HG02798 (cell line): ENCODE results near the gene RFPL1.
A peak's percentile ranks its signal among the peaks of the same experiment; 100 is the strongest.

Experiments
- ATAC-seq: cut with Tn5 transposase; IDR thresholded peaks from one replicate; pipeline ENCODE4 v1.9.1; 2021; ENCODE audit warnings: mild to moderate bottlenecking; ENCODE audit not compliant: unreplicated experiment, poor library complexity

Gene RFPL1

DNA sequence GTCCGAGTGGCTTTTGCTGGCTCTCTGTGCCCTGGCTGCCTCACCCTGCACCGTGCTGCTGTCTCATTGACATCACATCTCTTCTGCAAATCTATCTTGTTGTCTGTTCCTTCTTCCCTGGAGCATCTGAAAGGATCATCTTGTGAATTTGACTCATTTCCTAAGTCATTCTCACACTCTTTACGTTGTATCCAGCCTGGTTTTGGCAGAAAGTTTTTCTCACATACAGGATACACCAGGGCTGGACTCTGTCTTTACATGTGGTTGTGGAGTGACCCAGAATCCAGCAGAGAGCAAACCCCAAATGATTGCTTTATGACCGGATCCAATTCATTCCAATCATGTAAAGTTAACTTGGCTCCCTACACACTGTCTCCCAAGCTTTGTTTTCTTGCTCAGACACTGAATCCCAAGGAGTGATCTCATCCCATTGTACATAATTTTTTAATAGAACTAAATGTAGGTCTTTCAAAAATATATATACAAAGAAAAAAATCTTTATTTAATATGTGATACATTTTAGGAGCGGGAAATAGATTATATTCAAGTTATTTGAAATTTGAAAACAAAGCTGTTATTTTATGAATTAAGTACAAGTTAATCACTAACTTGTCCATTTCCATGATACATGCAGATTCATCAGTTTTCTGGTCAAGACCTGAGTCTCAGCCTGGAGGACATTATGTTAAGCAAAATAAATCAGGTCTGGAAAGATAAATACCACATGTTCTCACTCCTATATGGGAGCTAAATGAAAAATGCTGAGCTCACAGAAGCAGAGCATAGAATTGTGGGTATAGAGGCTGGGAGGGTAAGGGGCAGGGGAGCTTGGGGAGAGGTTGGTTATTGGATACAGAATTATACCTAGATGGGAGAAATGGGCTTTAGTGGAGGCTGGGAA, 2.9 kb upstream of the RFPL1 start:
- ATAC-seq: no peak

DNA sequence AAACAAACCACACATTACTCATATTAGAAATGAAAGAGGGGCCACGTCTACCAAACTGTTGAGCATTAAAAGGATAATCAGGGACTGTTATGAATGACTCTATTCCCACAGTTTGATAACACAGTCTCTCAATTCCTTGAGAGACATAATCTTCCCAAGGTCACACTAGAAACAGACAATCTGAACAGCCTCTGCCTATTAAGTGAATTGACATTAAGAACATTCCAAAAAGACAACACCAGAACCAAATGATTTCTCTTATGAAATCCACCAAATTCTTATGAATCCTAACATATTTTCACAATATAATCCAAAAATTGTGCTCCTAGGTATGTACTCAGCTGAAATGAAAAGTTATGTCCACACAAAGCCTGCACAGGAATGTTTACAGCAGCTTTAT, 4.6 kb downstream of the RFPL1 start:
- ATAC-seq: no peak

- no peak for ATAC-seq
Observed at GRCh38 chr22:29443452-29443851, 5.1 kb downstream of the RFPL1 start.

DNA sequence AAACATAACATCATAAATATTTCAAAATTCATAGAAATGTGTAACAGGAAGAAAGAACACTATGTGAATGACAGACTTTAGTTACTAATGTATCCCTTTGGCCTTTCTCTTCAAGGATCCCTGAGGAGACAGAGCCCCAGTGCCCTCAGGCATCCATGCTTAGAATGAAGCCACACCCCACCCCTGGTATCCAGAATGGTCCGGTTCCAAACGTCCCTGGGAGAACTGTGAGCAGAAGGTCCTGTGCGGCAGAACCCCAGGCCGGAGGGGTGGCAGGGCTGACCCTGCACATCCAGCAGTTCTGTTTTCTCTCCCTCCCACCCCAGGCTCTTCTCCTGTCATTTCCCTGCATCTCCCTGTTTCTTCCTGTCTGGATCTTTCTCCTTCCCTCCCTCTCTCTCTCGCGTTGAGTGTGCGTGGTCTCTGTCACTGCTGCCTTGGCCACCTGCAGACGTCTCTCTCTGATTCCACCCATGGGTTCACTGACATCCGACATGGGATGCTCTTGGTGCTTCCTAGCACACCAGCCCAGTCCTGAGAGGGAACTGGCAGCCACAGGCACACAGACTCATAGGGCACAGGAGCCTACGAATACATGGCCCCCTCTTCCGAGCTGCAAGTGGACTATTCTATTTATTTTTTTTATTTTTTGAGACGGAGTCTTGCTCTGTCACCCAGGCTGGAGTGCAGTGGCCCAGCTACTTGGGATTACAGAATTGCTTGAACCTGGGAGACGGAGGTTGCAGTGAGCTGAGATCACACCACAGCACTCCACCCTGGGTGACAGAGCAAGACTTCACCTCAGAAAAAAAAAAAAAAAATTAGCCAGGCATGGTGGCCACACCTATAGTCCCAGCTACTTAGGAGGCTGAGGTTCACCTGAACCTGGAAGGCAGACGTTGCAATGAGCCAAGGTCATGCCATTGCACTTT, 5.7 kb downstream of the RFPL1 start:
- ATAC-seq: no peak

GRCh38 chr22:29445508-29445907, 7.1 kb downstream of the RFPL1 start:
- no peak for ATAC-seq

DNA sequence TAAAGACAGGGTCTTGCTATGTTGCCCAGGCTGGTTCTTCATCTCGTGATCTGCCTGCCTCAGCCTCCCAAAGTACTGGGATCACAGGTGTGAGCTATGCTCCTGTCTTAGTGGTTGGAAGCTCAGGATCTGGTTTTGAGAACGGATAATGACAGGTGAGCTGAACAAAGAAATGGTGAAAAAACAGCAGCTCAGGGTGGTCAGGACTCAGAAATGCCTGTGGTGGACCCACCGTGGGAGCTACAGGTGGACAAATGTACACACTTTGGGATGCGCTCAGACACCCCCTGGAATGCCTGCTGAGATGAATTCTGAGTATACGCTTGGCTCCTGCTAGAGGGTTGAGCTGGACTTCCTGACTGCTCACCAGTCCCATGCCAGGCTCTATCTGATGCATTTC, 9.5 kb downstream of the RFPL1 start:
- ATAC-seq: no peak

DNA sequence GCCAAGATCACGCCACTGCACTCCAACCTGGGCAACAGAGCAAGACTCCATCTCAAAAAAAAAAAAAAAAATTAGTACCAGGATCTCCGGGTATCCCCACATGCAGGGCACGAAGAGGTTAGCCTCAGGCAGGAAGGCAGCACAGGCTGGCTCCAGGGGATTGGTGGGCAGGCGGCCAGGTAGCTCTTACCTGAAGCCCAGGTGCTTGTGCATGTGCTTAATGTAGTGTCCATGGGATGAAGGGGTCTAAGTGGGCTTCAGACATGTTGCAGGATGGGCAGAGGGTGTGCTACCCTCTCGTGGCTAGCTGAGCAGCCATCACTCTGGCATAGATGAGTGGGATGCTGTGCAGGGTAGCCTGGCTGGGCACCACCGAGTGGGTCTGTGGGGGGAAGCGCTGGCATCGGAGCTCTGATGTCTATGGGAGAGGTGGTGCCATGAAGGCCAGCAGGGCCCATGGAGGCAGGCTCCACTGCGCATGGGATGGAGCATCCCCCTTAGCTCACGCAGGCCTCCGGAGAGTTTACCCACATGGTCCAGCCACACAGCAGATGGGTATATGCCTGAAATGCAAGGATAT, 11.0 kb downstream of the RFPL1 start:
- ATAC-seq: no peak

DNA sequence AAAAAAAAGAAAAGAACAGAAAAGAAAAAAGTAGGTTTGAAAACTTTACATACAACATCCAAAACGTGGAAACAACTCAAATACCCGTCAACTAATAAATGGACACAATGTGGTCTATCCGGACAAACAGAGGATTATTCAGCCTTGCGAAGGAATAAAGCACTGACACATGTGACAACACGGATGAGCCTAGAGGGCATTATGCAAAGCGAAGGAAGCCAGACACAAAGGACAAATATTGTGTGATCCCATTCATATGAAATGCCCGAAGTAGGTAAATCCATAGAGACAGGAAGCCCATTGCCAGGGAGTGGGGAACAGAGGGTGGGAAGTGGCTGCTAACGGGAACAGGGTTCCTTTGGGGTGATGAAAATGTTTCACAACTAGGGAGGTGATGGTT, 11.8 kb downstream of the RFPL1 start:
- ATAC-seq: no peak

- ATAC-seq: no peak
Observed at GRCh38 chr22:29451863-29452262, 13.5 kb downstream of the RFPL1 start.

GRCh38 chr22:29454276-29454675, 15.9 kb downstream of the RFPL1 start:
- ATAC-seq: no peak

- no peak for ATAC-seq
Observed at GRCh38 chr22:29456211-29456671, 17.9 kb downstream of the RFPL1 start.

DNA sequence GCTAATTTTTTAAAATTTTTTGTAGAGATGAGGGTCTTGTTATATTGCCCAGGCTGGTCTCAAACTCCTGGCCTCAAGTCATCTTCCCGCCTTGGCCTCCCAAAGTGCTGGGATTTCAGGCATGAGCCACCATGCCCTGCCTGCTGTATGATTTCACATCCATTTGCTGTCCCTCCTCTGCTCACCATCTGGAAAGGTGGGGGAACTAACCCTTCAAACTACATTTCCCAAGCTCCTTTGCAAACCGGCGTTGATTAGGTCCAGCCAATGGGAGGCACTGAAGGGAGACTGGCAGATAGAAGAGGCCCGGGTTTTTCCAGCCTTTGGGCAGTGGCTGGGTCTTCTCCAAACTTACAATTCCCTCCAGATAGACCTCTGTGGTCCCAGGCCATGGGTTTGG, 19.3 kb downstream of the RFPL1 start:
- peak; percentile 42 for ATAC-seq

DNA sequence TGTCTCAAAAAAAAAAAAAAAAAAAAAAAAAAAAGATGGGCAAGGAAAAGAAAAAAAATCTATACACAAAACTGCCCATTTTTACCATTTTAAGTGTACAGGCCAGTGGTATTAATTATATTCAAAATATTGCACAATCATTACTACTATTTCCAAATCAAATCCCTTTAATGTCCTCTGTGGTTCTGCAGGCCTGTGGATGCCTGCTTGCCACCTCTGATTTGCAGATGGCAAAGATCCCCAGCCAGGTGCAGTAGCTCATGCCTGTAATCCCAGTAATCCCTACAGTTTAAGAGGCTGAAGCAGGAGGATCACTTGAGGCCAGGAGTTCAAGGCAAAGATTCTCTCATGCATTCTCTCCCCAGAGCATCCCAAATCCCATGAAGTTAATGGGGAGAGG, 20.2 kb downstream of the RFPL1 start:
- ATAC-seq: no peak

DNA sequence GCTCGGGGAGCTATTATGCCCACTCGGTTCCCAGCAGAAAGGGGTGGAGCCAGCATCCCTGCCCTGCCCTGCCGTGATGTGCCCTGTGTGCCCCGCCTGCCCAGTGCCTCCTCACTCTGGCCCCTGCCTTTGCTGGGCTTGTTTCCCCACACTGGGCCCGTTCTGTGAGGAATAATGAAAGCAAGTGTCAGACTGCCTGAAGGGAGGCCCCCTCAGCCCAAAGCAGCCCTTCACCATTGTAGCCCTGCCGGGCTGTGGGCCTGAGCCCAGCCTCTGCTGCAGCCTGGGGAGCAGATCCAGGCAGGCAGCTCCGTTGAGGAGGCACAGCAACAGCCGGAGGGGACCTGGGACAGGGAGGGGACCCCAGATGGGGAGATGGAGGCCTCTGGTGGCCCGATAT, 21.4 kb downstream of the RFPL1 start:
- ATAC-seq: no peak

DNA sequence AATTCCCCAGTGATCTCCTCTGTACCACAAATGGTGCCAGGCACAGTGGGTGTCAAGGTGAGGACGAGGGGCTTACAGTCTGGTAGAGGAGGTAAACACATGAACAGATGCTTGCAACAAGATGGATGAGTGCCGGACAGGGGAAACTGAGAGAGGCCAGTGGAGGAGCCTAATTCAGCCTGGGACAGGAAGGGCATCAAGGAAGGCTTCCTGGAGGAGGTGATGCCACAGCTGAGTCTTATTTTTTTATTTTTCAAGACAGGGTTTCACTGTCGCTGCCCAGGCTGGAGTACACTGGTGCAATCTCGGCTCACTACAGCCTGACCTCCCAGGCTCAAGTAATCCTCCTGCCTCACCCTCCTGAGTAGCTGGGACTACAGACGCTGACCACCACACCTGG, 22.9 kb downstream of the RFPL1 start:
- no peak for ATAC-seq

- ATAC-seq: no peak
Observed at GRCh38 chr22:29463629-29464028, 25.2 kb downstream of the RFPL1 start.

- ATAC-seq: no peak
Observed at GRCh38 chr22:29464581-29464980, 26.2 kb downstream of the RFPL1 start.

DNA sequence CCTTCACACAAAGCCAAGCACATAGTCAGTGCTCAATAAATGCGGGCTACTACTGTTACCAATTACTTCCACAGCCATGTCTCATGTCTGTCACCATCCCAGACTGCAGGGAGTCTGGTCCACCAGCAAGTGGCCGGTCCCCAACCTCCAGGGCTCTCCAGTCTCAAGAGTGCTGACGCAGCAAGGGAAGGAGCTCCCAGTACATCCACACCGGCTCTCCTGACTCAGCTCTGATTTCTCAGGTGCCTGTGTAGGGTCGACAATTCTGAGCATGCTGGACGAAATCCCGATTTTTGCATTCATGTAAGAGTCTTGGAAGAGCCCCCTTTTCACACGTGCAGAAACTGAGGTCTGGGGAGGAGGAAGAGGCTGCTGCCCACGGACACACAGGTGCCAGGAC, 31.4 kb downstream of the RFPL1 start:
- no peak for ATAC-seq

GRCh38 chr22:29470159-29470855, 31.9 kb downstream of the RFPL1 start:
- ATAC-seq: no peak

DNA sequence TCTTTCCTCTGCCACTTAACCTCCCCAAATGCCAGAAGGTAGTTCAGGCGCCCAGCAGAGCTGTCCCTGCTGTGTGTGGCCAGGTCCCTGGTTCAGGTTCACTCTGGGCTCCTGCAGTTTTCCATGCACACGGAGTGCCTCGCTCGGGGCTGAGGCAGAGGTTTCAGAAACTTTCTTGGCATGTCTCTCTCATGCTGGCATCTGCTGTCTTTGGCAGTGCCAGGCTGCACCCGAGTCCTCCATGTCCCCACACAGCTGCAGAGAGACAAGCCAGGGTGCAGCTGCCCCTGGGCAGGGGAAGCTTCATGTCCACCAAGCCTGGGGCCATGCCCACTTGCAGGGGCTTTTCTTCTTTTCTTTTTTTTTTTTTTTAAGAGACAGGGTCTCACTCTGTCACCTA, 34.6 kb downstream of the RFPL1 start:
- no peak for ATAC-seq
